HG03558 (cell line): ENCODE results near the gene OR8D2.
"Not testable (repeated sequence)": the region's sequence is repeated elsewhere in the genome, so short reads cannot be mapped to it uniquely, and the experiment has no call there.

Experiments used
- ATAC-seq: cut with Tn5 transposase; IDR thresholded peaks from one replicate; pipeline ENCODE4 v1.9.1; 2021; ENCODE audit warnings: moderate number of reproducible peaks; ENCODE audit not compliant: unreplicated experiment; ENCODE audit errors: extremely low read depth

The OR8D2 gene

GRCh38 chr11:124294687-124295086 is 25.3 kb downstream of the OR8D2 start:
- ATAC-seq, result no peak

DNA sequence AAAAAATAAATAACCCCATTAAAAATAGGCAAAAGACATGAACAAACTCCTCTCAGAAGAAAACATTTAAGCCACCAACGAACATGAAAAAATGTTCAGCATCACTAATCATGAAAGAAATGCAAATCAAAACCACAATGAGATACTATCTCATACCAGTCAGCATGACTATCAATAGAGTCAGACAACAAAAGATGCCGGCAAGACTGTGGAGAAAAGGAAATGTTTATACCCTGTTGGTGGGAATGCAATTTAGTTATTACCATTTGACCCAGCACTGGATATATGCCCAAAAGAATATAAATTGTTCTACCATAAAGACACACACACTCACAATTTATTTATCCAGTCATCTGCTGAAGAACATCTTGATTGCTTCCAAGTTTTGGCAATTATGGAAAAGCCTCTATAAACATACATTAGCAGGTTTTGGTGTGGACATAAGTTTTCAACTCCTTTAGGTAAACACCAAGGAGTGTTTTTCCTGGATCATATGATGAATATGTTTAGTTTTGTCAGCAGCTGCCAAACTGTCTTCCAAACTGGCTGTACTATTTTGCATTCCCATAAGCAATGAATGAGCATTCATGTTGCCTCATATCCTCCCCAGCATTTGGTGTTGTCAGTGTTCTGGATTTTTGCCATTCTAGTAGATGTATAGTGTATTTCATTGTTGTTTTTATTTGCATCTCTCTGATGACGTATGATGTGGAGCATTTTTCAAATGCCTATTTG is 34.2 kb downstream of the OR8D2 start:
- no peak for ATAC-seq

GRCh38 chr11:124278261-124278660 is 41.7 kb downstream of the OR8D2 start:
- no peak for ATAC-seq

DNA sequence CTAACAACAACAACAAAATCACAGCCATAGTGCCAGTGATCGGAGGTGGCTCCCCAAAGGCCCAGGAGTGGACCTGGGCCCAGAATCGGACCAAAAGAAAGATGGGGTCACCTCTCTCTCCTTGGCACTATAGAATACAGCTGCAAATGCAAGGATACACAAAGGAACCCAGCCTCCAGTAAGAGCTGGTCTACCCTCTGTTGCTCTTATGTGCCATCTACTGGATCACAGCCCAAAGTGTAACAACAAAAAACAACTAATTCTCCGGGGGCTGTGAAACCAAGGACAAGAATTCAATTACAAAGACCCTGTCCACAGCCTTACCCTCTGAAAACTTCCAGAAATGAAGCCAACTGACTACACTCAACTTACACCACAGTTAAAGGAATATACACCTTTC is 42.2 kb downstream of the OR8D2 start:
- no peak for ATAC-seq

GRCh38 chr11:124277207-124277606 is 42.8 kb downstream of the OR8D2 start:
- no peak for ATAC-seq

DNA sequence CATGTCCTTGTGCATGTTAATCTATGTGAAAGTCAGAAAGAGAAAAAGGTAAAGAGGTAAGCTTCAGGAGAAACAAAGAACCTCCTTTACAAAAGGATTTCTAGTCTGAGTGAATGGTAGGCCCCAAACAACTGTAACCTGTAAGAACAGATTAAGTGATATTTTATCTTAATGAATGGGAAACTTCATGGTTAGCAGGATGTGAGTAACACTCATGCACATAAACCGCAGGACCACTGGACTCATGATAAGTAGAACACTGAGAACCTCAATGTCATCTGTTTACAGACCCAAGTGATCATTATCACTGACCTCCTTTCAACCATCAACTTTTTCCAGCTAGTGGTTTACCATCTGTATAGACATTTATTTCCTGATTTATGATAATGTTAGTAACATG is 43.9 kb downstream of the OR8D2 start:
- no peak for ATAC-seq

DNA sequence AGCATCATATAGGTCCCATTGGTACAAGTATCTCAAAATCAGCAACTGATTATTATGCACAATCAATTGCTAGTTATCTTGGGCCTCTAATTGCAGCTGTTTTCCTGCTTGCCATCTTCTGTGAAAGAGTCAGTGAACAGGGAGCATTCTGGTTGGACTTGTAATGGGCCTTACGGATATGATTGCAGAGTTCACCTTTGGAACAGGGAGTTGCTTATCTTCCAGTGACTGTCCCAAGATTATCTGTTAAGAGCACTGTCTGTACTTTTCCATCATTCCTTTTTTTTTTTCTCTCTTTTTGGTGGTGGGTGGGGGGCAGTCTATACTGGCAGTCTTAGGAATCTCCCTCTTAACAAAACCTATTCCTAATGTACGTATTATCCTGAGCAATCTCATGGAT is 46.0 kb downstream of the OR8D2 start:
- no peak for ATAC-seq

DNA sequence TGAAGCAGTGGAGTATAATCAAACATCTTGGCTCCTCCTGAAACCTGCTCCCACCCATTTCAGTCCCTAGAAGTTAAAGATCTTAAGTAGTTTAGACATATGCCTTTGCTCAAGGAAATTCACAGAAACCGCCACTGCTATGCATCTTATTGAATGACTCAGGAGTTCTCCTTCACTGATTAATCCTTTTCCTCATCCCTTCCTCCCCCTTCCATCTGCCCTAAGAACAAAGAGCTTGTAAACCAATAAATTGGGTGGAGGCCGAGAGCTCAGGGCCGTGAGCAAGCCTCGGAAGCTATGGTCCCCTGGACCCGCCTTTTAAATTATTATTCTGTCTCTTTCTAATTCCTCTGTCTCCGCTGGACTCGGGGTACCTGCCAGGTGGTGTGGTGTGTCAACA is 49.1 kb downstream of the OR8D2 start:
- ATAC-seq, result not testable (repeated sequence)
